Skeletal muscle tissue (tissue), 4 donors: ENCODE results near the gene TTC16. TPM values are rescaled to one million over a fixed set of nuclear protein-coding genes. Genes with fewer than 3 reads are reported as not detected.
"Not testable (repeated sequence)": the region's sequence is repeated elsewhere in the genome, so short reads cannot be mapped to it uniquely, and the experiment has no call there.

Source experiments
- H3K27ac ChIP-seq: one replicate; pipeline ENCODE4 v1.7.0; 2013; ENCODE audit warnings: mild to moderate bottlenecking, low read depth, low read length, inconsistent platforms
- H3K27me3 ChIP-seq, 3 donors: one replicate each; pipeline ENCODE4 v1.7.0; 2013; ENCODE audit warnings: low read length in 3 of 3; ENCODE audit not compliant: control insufficient read depth in 3 of 3, insufficient read depth in 3 of 3
- H3K36me3 ChIP-seq, 3 donors: one replicate each; pipeline ENCODE4 v1.7.0; 2013; ENCODE audit warnings: low read length in 3 of 3; ENCODE audit not compliant: control insufficient read depth in 3 of 3, insufficient read depth in 3 of 3
- H3K4me1 ChIP-seq, 3 donors: one replicate each; pipeline ENCODE4 v1.7.0; 2013; ENCODE audit warnings: low read length in 3 of 3, mild to moderate bottlenecking in 3 of 3; ENCODE audit not compliant: control insufficient read depth in 3 of 3, insufficient read depth in 3 of 3
- H3K4me3 ChIP-seq, 3 donors: one replicate each; pipeline ENCODE4 v1.7.0; 2013; ENCODE audit warnings: low read length in 3 of 3
- H3K9ac ChIP-seq, 3 donors: one replicate each; pipeline ENCODE4 v1.7.0; 2013; ENCODE audit warnings: low read length in 3 of 3, mild to moderate bottlenecking in 3 of 3, moderate library complexity in 2 of 3, low read depth in 1 of 3
- H3K9me3 ChIP-seq, 3 donors: one replicate each; pipeline ENCODE4 v1.7.0; 2013; ENCODE audit warnings: low read length in 3 of 3; ENCODE audit not compliant: control insufficient read depth in 3 of 3
- total RNA-seq: library from RNA; depleted of rRNA; stranded (reverse); fragments of >200 nt; gene quantifications from one replicate; pipeline ENCODE4 v1.2.3, GENCODE V29; 2014
- donor health status: Osteomylitis.

The TTC16 gene
- total RNA-seq, 1 donor from 2014 or later = not detected

GRCh38 chr9:127751269-127752054 lies 35.6 kb downstream of the TTC16 start:
- H3K9ac ChIP-seq = no peak overlapping the region
- peaks cover 20 to 37% (median 27%) of the 10 kb centered on the region in 3 donors for H3K27me3 ChIP-seq
- H3K4me1 ChIP-seq = peaks cover 0 to 7% (median 5%) of the 10 kb centered on the region in 3 donors
- H3K9me3 ChIP-seq = no peaks in the 10 kb centered on the region
- H3K27ac ChIP-seq = no peak overlapping the region
- peaks cover 10 to 11% (median 10%) of the 10 kb centered on the region in 3 donors for H3K36me3 ChIP-seq
- no peak overlapping the region for H3K4me3 ChIP-seq

- Histone ChIP-seq H3K9ac (no peak overlapping the region), H3K4me1 (peaks cover 0 to 7% (median 5%) of the 10 kb centered on the region in 3 donors), H3K27ac (no peak overlapping the region), H3K4me3 (no peak overlapping the region), H3K9me3 (no peaks in the 10 kb centered on the region), H3K36me3 (peaks cover 6 to 11% (median 10%) of the 10 kb centered on the region in 3 donors), H3K27me3 (peaks cover 20 to 37% (median 27%) of the 10 kb centered on the region in 3 donors)
Observed at GRCh38 chr9:127753148-127753547, 37.3 kb downstream of the TTC16 start.

- peaks cover 23 to 37% (median 27%) of the 10 kb centered on the region in 3 donors for H3K27me3 ChIP-seq
Observed at GRCh38 chr9:127753622-127754021, 37.7 kb downstream of the TTC16 start.

GRCh38 chr9:127754099-127755060 lies 38.5 kb downstream of the TTC16 start:
- no peak overlapping the region for H3K4me3 ChIP-seq
- peaks cover 27 to 37% (median 27%) of the 10 kb centered on the region in 3 donors for H3K27me3 ChIP-seq
- H3K9me3 ChIP-seq = no peaks in the 10 kb centered on the region
- peaks cover 2 to 4% (median 3%) of the 10 kb centered on the region in 3 donors for H3K36me3 ChIP-seq
- H3K9ac ChIP-seq = no peak overlapping the region
- peaks cover 0 to 7% (median 5%) of the 10 kb centered on the region in 3 donors for H3K4me1 ChIP-seq
- H3K27ac ChIP-seq = no peak overlapping the region

More at GRCh38 chr9:127753622-127754021, 37.7 kb downstream of the TTC16 start:
- Histone ChIP-seq H3K9me3 (no peaks in the 10 kb centered on the region), H3K4me1 (peaks cover 0 to 7% (median 5%) of the 10 kb centered on the region in 3 donors), H3K27ac (no peak overlapping the region), H3K4me3 (no peak overlapping the region), H3K9ac (no peak overlapping the region), H3K36me3 (peaks cover 5 to 10% (median 10%) of the 10 kb centered on the region in 3 donors)

GRCh38 chr9:127755061-127756060 lies 39.5 kb downstream of the TTC16 start:
- no peak overlapping the region for H3K4me3 ChIP-seq
- H3K27ac ChIP-seq = no peak overlapping the region
- H3K27me3 ChIP-seq = peaks cover 27 to 37% (median 27%) of the 10 kb centered on the region in 3 donors
- peaks cover 0 to 7% (median 7%) of the 10 kb centered on the region in 3 donors for H3K4me1 ChIP-seq
- H3K36me3 ChIP-seq = no peaks in the 10 kb centered on the region
- no peak overlapping the region for H3K9ac ChIP-seq
- H3K9me3 ChIP-seq = no peaks in the 10 kb centered on the region

GRCh38 chr9:127756233-127756632 lies 40.4 kb downstream of the TTC16 start:
- Histone ChIP-seq H3K4me3 (no peak overlapping the region), H3K9me3 (no peaks in the 10 kb centered on the region), H3K9ac (no peak overlapping the region), H3K27me3 (peaks cover 27 to 37% (median 29%) of the 10 kb centered on the region in 3 donors), H3K4me1 (peaks cover 3 to 10% (median 9%) of the 10 kb centered on the region in 3 donors), H3K36me3 (no peaks in the 10 kb centered on the region), H3K27ac (no peak overlapping the region)

- H3K9me3 ChIP-seq, H3K9ac ChIP-seq, H3K36me3 ChIP-seq, H3K27ac ChIP-seq, H3K4me3 ChIP-seq: not testable (repeated sequence)
- H3K27me3 ChIP-seq = peaks cover 27 to 37% (median 29%) of the 10 kb centered on the region in 3 donors
- H3K4me1 ChIP-seq = peaks cover 8 to 14% (median 14%) of the 10 kb centered on the region in 3 donors
Observed at GRCh38 chr9:127756776-127757175, 40.9 kb downstream of the TTC16 start.

GRCh38 chr9:127758843-127759242 lies 43.0 kb downstream of the TTC16 start:
- no peaks in the 10 kb centered on the region for H3K9me3 ChIP-seq
- no peak overlapping the region for H3K9ac ChIP-seq
- peaks cover 15 to 24% (median 18%) of the 10 kb centered on the region in 3 donors for H3K27me3 ChIP-seq
- no peaks in the 10 kb centered on the region for H3K36me3 ChIP-seq
- peaks cover 14 to 25% (median 20%) of the 10 kb centered on the region in 3 donors for H3K4me1 ChIP-seq
- no peak overlapping the region for H3K4me3 ChIP-seq
- no peak overlapping the region for H3K27ac ChIP-seq

GRCh38 chr9:127761061-127761460 lies 45.2 kb downstream of the TTC16 start:
- no peak overlapping the region for H3K9ac ChIP-seq
- H3K4me1 ChIP-seq = peaks cover 20 to 30% (median 24%) of the 10 kb centered on the region in 3 donors
- H3K9me3 ChIP-seq = no peaks in the 10 kb centered on the region
- H3K4me3 ChIP-seq = peak overlapping the region in 1 of 3 donors; percentile 49
- H3K36me3 ChIP-seq = no peaks in the 10 kb centered on the region
- H3K27ac ChIP-seq = no peak overlapping the region
- H3K27me3 ChIP-seq = peaks cover 6 to 9% (median 7%) of the 10 kb centered on the region in 3 donors
